AML-193 (cell line): Measurements from ENCODE around the gene CTR9.
A peak's percentile ranks its signal among the peaks of the same experiment; 100 is the strongest.

Source experiments
- DNase-seq, 2 experiments: peaks; one replicate each; lab custom pipeline; 2025; lab: John Stamatoyannopoulos, UW

Gene CTR9

DNA sequence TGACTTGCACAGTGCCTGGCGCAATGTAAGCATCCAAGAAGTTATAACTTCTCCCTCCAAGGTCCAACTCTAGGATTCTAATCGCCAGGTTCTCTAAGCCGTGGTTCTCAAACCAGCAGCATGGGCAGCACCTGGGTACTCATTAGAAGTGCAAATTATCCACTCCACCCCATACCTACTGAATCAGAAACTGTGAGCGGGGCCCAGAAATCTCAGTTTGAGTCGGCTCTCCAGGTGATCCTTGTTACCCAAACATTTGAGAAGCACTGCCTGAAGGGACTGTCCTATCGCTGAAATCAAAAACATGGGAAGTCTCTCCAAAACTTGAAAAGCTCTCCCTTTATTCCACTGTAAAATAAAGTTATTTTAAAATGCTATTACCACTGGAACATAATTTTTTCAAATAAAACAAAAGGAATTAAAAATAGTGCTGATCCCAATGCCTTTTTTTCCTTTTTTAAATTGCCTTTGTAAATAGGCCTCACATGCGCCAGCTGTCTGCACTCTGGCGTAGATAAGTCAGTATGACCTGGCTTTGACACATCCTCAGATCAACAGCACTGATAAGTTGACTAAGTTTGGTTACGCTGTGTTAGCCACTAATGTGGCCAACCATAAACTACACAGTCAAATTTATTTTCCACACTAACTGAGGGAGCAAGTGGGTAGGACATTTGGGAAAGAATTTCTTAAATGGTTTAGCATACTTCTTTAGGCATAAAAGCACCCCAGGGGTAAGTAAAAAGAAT lies 8.4 kb upstream of the CTR9 start:
- DNase-seq: no peak

DNA sequence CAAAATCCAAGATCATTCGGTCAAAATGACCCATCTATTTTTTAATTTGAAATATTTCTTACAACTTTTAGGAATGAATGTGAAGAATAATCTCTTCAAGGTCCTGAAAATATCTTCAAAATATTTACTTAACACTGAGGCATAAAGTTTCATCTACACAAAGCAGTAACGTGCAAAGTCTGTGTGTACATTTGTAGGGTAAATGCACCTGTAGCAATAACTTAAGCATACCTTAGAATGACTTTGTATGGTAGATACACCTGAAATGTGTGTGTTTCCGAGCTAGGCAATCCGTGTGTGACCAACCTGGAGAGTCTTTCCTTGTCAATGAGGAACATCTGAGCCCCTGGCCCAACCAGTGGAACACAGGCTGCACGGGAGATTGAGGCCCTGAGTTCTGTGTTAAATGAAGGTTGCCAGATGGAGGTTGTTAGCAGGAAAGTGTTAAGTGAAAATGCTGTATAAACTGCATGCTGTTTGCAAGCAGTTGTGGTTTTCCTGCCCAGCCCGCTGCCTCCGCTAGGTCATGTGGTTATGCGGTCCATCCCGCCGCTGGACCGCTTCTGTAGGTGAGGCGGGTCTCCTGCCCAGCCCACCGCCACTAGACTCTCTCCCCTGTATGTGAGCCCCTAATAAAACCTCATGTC lies 7.6 kb upstream of the CTR9 start:
- DNase-seq: peak; percentile 31 to 40

DNA sequence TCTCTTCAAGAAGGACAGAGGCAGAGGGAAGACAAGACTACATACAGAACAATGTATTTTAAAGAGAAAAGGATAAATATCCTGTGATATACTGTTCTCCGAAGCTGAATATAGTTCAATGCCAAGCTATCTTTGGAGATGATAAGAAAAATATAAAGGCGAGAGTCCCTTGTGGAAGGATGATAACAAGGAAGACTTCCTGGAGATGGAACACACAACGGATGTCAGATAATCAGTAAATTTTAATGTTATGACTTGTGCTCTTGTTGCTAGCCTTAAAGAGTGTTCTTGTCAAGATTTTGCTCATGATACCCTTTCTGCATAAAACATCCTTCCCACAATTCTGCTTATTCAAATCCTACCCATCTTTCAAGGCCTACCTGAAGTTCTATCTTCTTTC lies 6.8 kb upstream of the CTR9 start:
- no peak for DNase-seq

DNA sequence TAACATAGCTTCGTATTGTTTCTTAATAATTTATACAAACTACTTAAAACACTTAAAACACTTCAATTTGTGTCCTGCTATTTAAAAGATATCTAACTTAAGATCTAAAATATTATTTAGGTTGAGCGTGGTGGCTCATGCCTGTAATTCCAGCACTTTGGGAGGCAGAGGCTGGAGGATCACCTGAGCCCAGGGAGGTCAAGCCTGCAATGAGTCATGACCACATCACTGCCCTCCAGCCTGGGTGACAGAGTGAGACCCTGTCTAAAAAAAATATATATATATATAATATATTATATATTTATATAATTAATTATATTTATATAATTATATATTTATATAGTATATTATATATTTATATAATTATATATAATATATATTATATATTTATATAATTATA lies 4.2 kb upstream of the CTR9 start:
- no peak for DNase-seq

DNA sequence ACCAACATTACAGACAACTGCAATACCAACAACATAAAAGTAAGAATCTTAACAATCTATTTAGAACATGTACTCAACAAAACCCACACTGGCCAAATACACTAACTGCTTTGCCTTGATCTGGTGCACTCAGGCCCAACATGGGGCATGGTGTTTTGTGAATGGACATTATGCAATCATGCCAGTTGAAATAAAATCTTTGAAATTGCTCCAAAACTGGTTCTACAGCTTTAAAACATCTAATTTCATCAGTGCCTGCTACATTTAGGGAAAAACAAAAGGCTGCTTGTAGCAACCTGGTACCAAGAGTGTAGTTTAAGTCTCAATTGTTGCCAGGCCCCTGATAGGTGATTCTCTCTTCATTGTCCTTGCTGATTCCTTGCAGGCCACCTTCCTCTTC lies 3.3 kb upstream of the CTR9 start:
- peak in 1 of 2 experiments; percentile 4 for DNase-seq

DNA sequence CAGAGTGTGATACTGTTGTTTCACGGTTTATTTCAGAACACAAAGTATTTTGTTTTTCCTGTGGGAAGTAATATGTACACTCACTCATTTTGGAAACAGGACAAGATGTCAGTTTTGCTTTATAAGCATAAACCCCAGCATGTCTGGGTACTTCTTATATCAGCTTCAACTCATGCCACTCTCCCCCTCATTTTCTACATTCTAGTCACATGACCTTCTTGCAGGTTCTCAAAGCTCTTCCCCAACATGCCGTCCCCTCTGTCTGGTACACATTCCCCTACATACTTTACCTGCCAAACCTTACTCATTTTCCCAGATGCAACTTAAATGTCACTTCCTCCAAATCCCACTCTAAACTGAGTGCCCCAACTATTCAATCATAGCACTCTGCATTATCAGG lies 1.6 kb upstream of the CTR9 start:
- no peak for DNase-seq

DNA sequence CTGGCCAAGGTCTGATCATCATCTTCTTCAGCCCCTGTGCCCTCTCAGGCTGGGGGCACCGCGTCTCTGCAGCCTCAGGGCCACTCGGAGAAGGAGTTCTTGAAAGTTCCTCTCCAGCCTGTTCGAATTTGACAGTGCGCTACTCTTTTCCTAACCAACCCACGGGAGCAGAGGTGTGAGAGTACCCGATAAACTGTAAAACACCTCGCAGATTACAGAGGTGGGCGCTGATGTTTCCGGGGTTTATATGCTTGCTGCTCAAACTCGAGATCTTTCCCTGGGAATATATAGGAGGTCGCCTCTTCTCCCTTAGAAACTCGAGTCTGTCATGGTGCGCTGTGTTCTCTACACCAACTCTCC lies 515 bp downstream of the CTR9 start:
- no peak for DNase-seq

DNA sequence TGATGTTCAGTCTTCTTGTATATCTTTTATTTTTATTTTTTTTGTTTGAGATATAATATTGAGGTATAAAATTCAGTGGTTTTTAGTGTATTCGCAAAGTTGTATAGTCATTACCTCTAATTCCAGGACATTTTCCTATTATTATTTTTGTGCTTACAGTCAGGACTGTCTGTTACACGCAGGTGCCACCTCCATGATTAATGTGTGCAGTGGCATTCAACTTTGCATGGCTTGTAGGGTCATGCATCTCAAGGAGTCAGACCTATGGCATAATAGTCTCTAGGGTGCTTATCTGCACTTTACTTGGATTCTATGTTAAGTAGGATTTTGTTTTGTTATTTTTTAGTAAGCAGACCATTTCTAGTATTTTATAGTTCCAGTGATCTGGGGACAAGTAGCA lies 1.0 kb downstream of the CTR9 start:
- DNase-seq: no peak

DNA sequence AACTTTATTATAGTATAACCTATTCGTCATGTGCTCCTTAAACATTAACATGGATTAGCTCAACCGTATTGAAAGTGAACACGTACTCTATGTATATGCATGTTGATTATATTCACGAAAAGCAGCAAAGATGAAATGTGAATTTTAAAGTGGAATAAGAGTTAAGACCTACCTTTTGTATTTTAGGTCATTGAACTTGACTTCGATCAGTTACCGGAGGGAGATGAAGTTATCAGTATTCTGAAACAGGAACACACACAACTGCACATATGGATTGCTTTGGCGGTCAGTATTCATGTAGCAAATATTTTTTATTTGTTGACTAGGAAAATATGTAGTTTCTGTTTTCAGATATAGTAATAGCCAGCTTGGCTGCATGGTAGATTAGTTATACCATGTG lies 1.4 kb downstream of the CTR9 start:
- no peak for DNase-seq

DNA sequence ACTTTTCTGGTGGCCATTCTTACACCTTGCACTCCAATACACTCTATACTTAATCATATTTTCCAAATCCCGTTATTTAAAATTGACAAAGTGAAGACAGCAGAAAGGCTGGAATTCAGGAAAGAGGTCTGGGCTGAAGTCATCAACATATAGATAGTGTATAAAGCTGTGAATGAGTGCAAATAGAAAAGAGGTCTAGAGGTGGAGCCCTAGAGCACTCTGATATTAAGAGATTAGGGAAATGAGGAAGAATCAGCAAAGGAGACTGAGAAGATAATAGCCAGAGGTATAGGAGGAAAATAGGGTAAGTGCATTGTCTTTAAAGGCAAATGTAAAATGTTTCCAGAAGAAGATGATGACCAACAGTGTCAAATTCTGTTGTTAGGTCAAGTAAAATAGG lies 7.9 kb downstream of the CTR9 start:
- peak; percentile 49 to 66 for DNase-seq

DNA sequence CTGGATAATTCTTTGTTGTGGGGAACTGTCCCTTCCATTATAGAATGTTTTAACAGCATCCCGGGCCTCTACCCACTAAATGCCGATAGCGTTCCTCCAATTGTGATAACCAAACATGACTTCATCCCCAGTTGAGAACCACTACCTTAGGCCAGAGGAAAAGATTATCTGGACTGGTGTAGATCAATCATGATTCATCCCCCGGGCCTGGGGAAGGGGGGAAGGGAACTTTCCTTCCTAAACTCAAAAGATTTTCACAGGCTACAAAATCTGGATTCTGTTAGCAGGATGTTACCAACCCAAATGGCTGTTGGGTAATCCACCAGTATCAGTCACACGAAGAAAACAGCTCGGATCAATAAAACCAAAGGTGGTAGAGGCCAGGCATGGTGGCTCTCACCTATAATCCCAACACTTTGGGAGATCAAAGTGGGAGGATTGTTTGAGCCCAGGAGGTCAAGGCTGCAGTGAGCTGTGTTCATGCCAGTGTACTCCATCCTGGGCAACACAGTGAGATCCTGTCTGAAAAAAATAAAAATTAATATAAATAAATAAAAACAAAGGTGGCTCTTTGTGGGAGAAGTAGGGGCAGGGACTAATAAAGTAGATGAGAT lies 10.1 kb downstream of the CTR9 start:
- no peak for DNase-seq

DNA sequence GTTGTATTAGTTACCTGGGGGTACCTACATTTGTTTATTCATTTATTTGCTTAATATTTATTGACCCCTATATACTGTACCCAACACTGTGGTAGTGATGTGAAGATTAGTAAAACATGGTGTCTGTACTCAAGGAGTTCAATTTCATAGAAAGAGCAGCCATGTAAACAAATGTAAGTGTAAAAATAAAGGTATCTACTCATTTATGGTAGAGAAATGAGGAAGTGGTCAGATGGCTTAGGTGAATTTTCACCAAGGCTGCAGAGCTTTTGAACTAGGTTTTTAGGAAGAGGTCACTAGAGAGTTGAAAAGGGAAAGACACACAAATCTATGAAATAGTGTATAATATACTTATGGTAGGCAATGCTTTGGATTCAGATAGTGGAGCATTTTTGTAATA lies 11.1 kb downstream of the CTR9 start:
- DNase-seq: peak; percentile 51 to 58

DNA sequence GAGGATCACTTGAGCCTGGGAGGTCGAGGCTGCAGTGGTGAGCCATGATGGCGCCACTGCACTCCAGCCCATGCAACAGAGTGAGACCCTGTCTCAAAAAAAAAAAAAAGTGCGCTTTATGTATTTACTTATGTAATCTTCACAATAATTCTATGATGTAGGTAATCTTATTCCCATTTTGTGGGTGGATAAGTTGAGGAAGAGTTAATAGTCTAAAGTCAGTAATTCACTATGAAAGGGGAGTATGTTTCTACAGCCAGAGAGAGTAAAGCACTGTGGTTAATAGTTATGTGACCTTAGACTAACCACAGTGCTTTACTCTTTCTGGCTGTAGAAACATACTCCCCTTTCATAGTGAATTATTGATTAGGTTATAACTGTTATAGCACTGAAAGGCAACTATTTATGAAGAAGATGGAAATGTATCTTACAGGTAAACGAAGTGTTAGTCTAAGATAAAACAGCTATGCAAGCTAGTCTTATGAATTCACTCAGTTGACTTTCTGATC lies 11.9 kb downstream of the CTR9 start:
- no peak for DNase-seq

DNA sequence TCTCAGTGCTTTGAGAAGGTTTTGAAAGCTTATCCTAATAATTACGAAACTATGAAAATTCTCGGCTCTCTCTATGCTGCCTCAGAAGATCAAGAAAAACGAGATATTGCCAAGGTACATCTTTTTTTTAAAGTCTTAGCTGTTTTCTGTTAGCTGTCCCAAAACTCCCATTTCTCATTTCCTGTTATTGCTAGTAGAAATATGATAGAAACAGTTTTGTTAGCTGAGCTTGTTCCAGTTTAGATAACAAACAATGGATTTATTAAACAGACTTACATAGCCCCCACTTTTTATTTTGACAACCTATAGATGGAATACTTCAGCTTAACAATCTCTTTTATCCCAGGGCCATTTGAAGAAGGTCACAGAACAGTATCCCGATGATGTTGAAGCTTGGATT lies 12.7 kb downstream of the CTR9 start:
- DNase-seq: no peak

DNA sequence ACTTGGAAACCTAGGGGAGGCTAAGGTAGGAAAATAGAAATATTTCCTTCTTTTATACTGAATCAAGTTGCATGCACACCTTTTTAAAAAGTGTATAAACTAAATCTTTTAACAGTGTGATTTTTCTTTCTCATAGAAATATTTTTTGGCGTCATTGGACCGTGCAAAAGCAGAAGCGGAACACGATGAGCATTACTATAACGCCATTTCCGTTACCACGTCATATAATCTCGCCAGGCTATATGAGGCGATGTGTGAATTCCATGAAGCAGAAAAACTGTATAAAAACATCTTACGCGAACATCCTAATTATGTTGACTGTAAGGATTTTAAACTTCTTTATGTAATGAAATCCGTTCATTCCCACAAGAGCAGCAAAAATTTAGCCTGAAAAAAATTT lies 13.4 kb downstream of the CTR9 start:
- DNase-seq: no peak

DNA sequence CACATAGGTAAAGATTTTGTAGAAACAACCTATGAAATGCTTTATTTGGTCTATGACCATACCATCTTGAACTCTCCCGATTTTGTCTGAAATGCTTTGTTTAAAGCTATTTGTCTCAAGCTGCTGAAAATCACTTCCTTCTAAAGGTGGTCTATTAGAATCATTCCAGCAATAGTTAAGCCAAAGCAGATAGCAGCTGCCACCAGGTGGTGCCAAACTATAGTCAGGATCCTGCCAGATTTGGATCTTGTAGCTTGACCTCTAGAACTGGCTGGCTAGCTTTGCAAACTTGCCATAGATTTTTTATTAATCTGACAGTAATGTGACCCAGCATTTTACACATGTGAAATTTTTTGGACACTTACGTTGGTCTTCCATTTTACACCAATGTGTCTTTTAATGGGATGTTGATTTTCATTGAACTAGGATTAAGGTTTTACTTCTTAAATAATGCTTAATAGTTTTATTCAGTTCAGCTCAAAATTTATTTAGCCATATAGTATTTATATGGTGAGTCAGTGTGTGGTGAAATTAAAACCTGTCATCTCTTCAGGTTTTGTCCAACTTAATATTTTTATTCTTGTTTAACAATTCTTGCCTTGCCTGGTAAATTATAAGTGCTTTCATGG lies 19.7 kb downstream of the CTR9 start:
- peak; percentile 14 to 29 for DNase-seq

DNA sequence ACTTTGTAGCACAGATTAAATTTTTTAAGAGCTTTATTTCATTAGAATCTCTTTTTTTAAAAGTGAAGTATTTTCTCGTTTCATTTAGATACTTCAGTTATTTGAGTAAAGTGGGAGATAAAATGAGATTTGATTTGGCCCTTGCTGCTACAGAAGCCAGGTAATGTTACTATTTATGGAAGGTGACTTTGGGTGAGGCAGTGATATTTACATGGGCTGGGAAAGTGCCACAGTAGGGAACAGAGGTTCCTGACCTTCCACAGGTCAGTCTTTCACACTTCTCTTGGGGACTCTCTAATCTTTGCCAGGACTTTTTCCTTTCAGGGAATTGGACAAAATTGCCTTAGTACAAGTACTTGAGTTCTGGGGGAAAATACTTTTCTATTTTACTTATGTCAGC lies 20.4 kb downstream of the CTR9 start:
- DNase-seq: no peak

DNA sequence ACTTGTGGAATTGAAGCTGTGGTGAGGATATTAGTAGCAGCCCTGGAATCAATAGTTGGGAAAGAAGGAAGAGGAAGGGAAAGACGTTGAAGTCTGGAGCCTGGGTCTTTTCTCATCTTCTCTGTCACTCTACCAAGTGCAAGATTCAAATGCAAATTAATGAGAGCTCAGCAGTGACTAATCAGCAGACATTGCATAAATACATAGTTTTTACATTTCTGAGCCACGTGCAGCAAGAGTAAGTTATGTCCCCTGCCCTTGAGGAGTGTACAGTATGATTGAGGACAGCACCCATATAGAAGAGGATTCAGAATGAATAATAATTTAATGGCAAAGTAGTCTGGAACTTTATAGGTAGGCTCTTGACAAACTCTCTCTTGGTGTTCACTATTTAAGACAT lies 23.8 kb downstream of the CTR9 start:
- DNase-seq: no peak

DNA sequence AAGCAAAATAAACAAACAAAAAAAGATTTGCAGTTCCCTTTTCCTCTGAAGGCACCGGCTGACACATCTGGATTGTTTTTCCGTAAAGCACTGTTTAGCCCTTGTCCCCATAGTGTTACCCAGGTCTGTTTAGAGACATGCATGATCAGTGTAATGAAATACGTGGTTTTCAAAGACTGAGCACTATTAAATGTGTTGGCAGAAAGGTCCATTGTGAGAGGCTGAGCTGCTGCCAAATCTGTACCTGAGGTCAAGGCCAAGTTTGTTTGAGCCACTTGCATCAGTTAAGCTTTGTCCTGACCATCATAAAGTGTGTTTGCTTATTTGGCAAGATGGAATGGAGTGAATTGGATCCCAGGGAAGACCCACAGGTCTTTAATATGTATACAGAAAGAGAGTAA lies 26.3 kb downstream of the CTR9 start:
- no peak for DNase-seq

DNA sequence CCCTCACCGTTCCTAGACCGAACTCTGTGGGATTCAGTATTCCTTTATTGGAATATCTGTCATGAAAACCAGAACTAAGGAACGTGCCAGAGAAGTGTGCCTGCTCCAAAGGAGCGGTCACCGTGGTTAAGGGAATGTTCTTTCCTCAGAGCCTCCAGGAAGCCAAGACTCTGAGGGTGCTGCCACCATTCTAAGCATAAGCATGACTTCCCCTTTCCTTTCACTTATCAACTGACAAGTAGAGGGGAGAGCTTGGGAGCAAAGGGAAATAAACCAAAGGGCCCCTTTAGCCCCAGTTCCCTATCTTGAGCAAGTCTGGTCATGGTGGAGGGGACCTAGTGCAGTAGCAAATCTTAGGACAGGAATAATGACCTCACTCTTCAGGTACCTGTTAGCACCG lies 26.8 kb downstream of the CTR9 start:
- DNase-seq: peak; percentile 17 to 40

DNA sequence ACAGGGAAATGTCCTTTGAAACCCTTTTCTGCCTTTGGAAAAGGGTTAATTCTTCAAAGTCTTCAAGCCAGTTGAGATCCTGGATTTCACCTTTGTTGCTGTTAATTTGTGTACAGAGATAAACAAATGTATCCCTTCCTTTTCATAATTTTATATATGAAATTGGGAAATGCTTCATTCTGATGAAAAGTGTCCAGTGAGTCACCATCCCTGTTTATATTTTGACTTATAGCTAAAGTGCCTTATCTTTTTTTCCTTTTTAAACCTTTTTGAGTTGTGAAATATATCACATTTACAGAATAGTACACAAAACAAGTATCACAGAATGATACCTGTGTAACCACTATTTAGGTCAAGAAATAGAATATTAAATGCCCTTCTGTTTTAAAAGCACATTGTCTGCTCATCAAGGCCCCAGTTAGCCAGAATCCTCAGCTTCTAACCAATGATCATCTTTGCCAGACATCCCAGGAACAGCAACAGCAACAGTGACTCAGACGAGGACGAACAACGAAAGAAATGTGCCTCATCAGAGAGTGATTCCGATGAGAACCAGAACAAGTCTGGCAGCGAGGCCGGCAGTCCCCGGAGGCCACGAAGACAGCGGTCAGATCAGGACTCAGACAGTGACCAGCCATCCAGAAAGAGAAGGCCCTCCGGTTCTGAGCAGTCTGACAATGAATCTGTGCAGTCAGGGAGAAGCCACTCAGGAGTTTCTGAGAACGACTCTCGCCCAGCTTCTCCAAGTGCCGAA lies 27.3 kb downstream of the CTR9 start:
- DNase-seq: no peak

DNA sequence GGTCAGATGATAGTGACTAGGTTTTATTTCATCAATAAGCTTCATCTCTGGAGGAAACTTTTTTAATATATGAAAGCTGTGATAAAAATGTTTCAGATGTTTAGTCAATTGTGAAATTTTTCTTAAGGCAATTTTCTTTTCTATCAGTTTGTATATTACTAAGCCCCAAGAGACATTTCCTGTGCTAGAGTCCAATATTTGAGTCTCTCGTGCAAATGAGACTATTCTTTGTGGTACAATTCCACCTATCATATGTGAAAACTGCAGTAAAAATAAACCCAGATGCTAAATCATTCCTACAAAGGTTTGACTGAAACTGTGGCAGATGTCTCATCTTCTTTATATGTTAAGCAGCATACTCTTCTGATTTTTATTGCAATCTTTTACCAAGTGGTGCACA lies 28.0 kb downstream of the CTR9 start:
- no peak for DNase-seq
